GM13976 (cell line): Measurements from ENCODE around the gene SCOC.

Experiments used
- DNase-seq: peaks from one replicate; pipeline ENCODE4 v3.0.0; 2012; ENCODE audit warnings: low spot score
- CTCF ChIP-seq: IDR thresholded peaks from 2 replicates; pipeline ENCODE4 v1.5.1; 2012; ENCODE audit warnings: borderline replicate concordance, mild to moderate bottlenecking; ENCODE audit not compliant: insufficient read depth; ENCODE audit errors: extremely low read depth, missing control alignments, control extremely low read depth
- in situ Hi-C: fragments of 300-500 bp; cut with MboI; formaldehyde crosslinking; loops from one replicate; pipeline ENCODE4 v1.12.0; 2022; ENCODE audit warnings: low sequenced_read_pairs, mixed read lengths, inconsistent platforms; ENCODE audit not compliant: unreplicated experiment

SCOC gene

GRCh38 chr4:140358281-140358680 lies 15.2 kb upstream of the SCOC start:
- TF ChIP-seq CTCF = no peak
- in situ Hi-C loops = loop anchor here (10.0 to 25.0 kb wide), 2 partner anchors 254 to 507 kb away; no protein-coding TSS in a partner anchor
- DNase-seq = no peak

GRCh38 chr4:140359562-140360427 lies 13.7 kb upstream of the SCOC start:
- DNase-seq = peak; percentile 53
- TF ChIP-seq CTCF = peak; percentile 65
- in situ Hi-C loops = loop anchor here (10.0 to 25.0 kb wide), 2 partner anchors 253 to 505 kb away; no protein-coding TSS in a partner anchor

- in situ Hi-C loops = loop anchor here (25.0 kb wide), 1 partner anchor 251 kb away; no protein-coding TSS in a partner anchor
- TF ChIP-seq CTCF = no peak
Observed at GRCh38 chr4:140361099-140361498, 12.3 kb upstream of the SCOC start.

GRCh38 chr4:140363051-140363450 lies 10.4 kb upstream of the SCOC start:
- no peak for TF ChIP-seq CTCF
- in situ Hi-C loops = loop anchor here (25.0 kb wide), 1 partner anchor 249 kb away; no protein-coding TSS in a partner anchor
- no peak for DNase-seq

More at GRCh38 chr4:140361099-140361498, 12.3 kb upstream of the SCOC start:
- DNase-seq = no peak

- in situ Hi-C loops = loop anchor here (25.0 kb wide), 1 partner anchor 249 kb away; no protein-coding TSS in a partner anchor
- no peak for DNase-seq
- no peak for TF ChIP-seq CTCF
Observed at GRCh38 chr4:140363558-140363957, 9.9 kb upstream of the SCOC start.

- DNase-seq = no peak
- in situ Hi-C loops = loop anchor here (25.0 kb wide), 1 partner anchor 245 kb away; no protein-coding TSS in a partner anchor
- TF ChIP-seq CTCF = no peak
Observed at GRCh38 chr4:140367738-140368137, 5.7 kb upstream of the SCOC start.
